ENCODE data around the gene APH1B. TPM values are rescaled to one million over a fixed set of nuclear protein-coding genes. Genes with fewer than 3 reads are reported as not detected.

Gene APH1B
- total RNA-seq, 2 experiments from 2014 or later, result 10.1 to 10.6 TPM

DNA sequence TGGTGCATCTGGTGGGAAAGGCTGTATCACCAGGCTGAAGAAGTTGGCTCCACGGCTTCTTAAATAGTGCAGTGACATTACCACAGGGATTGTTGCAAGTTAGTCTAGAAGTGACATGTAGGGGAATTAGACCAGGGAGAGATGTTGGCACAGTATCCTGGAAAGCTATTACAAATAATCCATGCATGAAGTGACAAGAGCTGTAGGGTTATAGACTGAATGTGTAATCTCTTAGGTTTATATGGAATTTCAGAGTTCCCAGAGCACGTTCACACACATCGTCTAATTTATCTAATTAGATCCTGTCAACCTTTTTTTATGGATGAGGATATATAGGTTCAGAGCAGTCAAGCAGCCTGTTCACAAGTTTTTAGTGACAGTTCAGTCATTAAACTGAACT, 37.3 kb upstream of the APH1B start:
- CTCF ChIA-PET, result interaction anchor here (0.6 kb wide), 1 partner anchor 559 kb away, joined by 3 read pairs; no protein-coding TSS in a partner anchor
- peaks cover 47% of the 10 kb centered on the region for H3K4me1 Mint-ChIP-seq
- no peak for DNase-seq
- peaks cover 2% of the 10 kb centered on the region for H3K9me3 Mint-ChIP-seq
- H3K36me3 Mint-ChIP-seq (ENCODE audit: low read depth), result peaks cover 41% of the 10 kb centered on the region
- H3K27me3 Mint-ChIP-seq, result no peaks in the 10 kb centered on the region
- H3K4me3 Mint-ChIP-seq, result no peak overlapping the region
- no peak overlapping the region for H3K27ac Mint-ChIP-seq
- POLR2A ChIA-PET, result interaction anchor here (1.8 kb wide), 1 partner anchor 48 kb away, joined by 9 read pairs; no protein-coding TSS in a partner anchor

DNA sequence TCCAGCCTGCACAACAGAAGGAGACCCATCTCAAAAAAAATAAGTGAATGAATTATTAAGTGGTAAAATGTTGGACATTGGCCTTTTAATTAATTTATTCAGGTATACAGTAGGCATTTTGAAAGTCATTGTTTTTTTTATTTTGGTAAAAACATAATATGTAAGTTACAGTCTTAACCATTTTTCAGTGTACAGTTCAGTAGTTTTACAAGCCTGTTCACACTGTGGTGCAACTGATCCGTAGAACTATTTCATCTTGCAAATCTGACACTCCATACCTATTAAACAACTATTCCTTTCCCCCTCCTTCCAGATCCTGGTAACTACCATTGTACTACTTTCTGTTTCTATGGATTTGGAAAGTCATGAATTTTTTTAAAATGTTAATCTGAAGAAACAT, 36.1 kb upstream of the APH1B start:
- no peaks in the 10 kb centered on the region for H3K27me3 Mint-ChIP-seq
- H3K4me3 Mint-ChIP-seq, result no peak overlapping the region
- CTCF ChIA-PET, result no interaction called here
- DNase-seq, result no peak
- H3K9me3 Mint-ChIP-seq, result peaks cover 2% of the 10 kb centered on the region
- no peak overlapping the region for H3K27ac Mint-ChIP-seq
- H3K4me1 Mint-ChIP-seq, result peaks cover 51% of the 10 kb centered on the region
- POLR2A ChIA-PET, result no interaction called here
- peaks cover 46% of the 10 kb centered on the region for H3K36me3 Mint-ChIP-seq (ENCODE audit: low read depth)

DNA sequence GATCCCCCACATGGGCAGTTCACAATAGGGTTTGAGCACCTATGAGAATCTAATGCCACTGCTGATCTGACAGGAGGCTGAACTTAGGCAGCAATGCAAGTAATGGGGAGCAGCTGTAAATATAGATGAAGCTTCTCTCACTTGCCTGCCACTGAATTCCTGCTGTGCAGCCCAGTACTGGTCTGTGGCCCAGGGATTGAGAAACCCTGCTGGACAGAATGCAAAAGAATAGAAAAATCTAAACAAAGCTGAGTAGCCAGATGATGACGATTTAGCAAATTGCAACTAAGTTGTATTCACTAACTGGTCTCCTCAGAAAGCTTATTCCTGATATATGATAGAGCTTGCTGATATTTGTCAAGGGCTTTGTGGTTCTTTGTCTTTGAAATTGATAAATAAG, 34.3 kb upstream of the APH1B start:
- DNase-seq, result no peak
- Mint-ChIP-seq H3K27me3 (no peaks in the 10 kb centered on the region), H3K36me3 (ENCODE audit: low read depth) (peaks cover 52% of the 10 kb centered on the region), H3K4me1 (peaks cover 41% of the 10 kb centered on the region), H3K4me3 (no peak overlapping the region), H3K9me3 (peaks cover 2% of the 10 kb centered on the region), H3K27ac (no peak overlapping the region)
- ChIA-PET POLR2A (interaction anchor here (3.1 to 5.5 kb wide), 2 partner anchors 10 to 51 kb away, joined by 23 to 29 read pairs; no protein-coding TSS in a partner anchor), CTCF (interaction anchor here (0.6 kb wide), 1 partner anchor 12 kb away, joined by 3 read pairs; no protein-coding TSS in a partner anchor)

DNA sequence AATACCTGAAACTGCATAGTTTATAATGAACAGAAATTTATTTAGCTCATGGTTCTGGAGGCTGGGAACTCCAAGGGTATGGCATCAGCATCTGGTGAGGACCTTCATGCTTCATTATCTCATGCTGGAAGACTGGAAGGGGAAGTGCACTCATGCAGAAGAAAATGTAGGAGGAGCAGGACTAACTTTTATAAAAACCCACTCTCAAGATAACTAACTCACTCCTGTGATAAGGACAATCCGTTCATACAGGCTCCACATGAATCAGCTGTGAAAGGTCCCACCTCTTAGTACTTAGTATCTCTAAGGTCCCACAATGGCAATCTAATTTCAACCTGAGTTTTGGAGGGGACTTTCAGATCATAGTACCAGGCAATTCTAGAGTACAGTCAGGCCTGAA, 33.6 kb upstream of the APH1B start:
- H3K27me3 Mint-ChIP-seq, result no peaks in the 10 kb centered on the region
- H3K4me3 Mint-ChIP-seq, result no peak overlapping the region
- H3K27ac Mint-ChIP-seq, result no peak overlapping the region
- POLR2A ChIA-PET, result interaction anchor here (2.4 to 5.5 kb wide), 3 partner anchors 11 to 87 kb away, joined by 10 to 29 read pairs (median 23); partner anchors contain the start of gene RPS27L
- CTCF ChIA-PET, result interaction anchor here (0.6 kb wide), 1 partner anchor 12 kb away, joined by 3 read pairs; no protein-coding TSS in a partner anchor
- H3K9me3 Mint-ChIP-seq, result peaks cover 2% of the 10 kb centered on the region
- peaks cover 36% of the 10 kb centered on the region for H3K4me1 Mint-ChIP-seq
- peaks cover 56% of the 10 kb centered on the region for H3K36me3 Mint-ChIP-seq (ENCODE audit: low read depth)
- DNase-seq, result no peak

DNA sequence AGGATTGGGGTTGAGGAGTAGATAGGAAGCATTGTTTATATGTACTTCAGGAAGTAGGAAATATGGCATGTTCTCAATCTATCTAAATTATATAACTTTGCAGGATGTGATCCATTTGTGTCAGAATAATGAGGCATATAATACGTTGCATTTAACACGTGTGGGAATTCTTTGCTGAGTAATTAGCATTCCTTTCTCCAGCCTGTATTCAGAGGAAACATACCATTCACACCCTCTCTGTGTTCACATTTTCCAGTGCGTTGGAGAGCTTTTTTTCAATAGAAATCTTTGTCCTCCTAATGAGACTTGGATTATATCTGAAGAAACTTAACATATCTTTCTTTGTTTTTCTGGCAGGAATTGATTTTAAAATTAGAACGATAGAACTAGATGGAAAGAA, 33.0 kb upstream of the APH1B start:
- Mint-ChIP-seq H3K4me1 (peaks cover 32% of the 10 kb centered on the region), H3K27me3 (no peaks in the 10 kb centered on the region), H3K36me3 (ENCODE audit: low read depth) (peaks cover 61% of the 10 kb centered on the region), H3K27ac (peak overlapping the region; percentile 49), H3K4me3 (no peak overlapping the region), H3K9me3 (peaks cover 2% of the 10 kb centered on the region)
- no peak for DNase-seq
- ChIA-PET POLR2A (interaction anchor here (1.2 to 5.5 kb wide), 5 partner anchors 12 to 87 kb away, joined by 3 to 29 read pairs (median 10); partner anchors contain the start of gene RPS27L), CTCF (interaction anchor here (0.8 kb wide), 1 partner anchor 12 kb away, joined by 5 read pairs; no protein-coding TSS in a partner anchor)

DNA sequence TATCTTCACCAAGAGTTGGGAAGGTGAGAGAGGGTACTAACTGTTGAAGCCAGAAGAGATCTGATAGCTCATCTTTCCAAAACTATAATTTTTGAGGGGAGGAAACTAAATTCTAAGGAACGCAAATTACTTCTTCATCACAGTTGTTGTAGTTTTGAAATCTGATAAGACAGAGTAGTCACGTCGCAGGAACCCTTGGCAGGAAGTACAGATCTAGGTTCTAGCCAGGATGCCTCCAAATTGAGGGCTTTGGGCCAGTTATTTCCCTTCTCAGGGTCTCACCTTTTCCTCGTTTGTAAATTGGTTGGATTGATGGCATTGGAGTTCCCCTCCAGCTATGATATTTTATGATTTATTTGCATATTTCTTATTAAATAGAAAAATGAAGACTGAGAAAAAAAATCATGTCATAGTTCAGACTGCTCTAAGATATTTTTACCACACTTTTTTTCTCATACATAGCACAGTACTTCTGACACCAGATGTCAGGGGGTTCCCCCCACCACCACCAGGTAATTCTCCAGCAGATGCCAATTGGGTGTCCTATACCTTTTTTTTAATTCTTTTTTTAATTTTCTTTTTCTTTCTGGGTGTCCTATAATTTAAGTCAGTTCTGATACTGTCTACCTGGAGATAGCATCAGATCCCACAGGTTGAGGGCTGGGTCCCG, 32.3 kb upstream of the APH1B start:
- DNase-seq, result no peak
- Mint-ChIP-seq H3K9me3 (peaks cover 2% of the 10 kb centered on the region), H3K4me3 (no peak overlapping the region), H3K27me3 (no peaks in the 10 kb centered on the region), H3K36me3 (ENCODE audit: low read depth) (peaks cover 60% of the 10 kb centered on the region), H3K4me1 (peaks cover 27% of the 10 kb centered on the region), H3K27ac (peak overlapping the region; percentile 49)
- POLR2A ChIA-PET, result interaction anchor here (1.2 to 5.5 kb wide), 5 partner anchors 12 to 88 kb away, joined by 3 to 29 read pairs (median 10); partner anchors contain the start of gene RPS27L
- CTCF ChIA-PET, result interaction anchor here (0.8 kb wide), 1 partner anchor 13 kb away, joined by 5 read pairs; no protein-coding TSS in a partner anchor

DNA sequence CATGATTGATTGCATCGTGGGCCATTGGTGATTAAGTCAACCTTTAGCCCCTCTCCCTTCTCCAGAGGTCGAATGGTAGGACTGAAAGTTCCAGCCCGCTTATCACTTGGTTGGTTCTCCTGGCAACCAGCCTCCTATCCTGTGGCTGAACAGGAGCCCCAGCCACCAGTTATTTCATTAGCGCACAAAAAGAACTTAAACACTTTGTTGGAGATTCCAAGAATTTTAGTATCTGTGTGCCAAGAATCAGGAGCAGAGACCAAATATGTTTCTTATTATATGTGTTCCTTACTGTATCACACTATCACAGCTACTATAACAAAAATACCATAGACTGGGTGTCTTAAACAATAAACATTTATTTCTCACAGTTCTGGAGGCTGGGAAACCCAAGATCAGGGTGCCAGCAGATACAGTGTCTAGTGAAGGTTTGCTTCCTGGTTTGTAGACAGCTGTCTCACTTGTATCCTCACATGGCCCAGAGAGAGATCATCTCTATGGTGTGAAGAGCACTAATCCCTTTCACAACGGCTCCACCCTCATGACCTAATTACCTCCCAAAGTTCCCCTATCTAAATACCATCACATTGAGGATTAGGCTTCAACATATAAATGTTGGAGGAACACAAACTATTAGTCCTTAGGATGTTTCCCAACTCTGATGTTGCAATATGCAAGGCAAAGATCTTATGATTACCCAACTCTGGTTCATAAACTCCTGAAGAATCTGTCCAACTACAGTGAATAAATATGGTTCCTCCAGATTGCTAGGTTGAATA, 30.5 kb upstream of the APH1B start:
- no peaks in the 10 kb centered on the region for H3K27me3 Mint-ChIP-seq
- no peak overlapping the region for H3K27ac Mint-ChIP-seq
- CTCF ChIA-PET, result no interaction called here
- H3K4me1 Mint-ChIP-seq, result peaks cover 27% of the 10 kb centered on the region
- no peak for DNase-seq
- POLR2A ChIA-PET, result interaction anchor here (1.2 to 5.5 kb wide), 3 partner anchors 14 to 55 kb away, joined by 3 to 29 read pairs (median 5); no protein-coding TSS in a partner anchor
- no peak overlapping the region for H3K4me3 Mint-ChIP-seq
- H3K36me3 Mint-ChIP-seq (ENCODE audit: low read depth), result peaks cover 77% of the 10 kb centered on the region
- peaks cover 2% of the 10 kb centered on the region for H3K9me3 Mint-ChIP-seq

DNA sequence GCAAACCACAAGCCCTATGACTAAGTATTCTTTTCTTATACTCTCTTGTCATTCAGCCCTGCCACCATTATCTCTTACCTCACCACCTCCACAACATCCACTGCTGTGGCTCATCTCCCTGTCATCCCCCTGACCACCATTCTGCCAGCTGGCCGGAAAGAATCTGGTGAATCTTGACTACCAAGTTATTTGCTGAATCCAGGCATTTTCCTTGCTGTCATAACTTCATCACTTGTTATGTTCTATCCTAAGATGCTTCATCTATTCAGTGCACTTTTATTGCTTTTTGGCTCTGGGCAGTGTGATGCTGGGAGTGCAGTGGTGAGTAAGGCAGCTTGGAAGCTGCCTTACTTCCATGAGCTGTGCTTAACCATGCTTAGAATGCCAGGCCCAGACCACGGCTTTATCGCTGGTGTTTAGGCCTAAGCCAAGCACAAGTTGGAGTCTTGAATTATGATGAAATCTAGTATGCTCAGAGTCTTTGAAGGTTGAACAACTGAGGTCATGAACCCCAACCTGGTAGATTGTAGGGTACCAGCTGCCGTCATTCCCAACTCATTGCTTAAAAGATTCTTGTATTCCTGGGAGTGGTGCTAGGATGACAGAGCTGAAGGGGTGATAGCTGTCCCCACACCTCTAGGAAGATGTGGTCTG, 27.0 kb upstream of the APH1B start:
- H3K9me3 Mint-ChIP-seq, result no peaks in the 10 kb centered on the region
- H3K4me1 Mint-ChIP-seq, result peaks cover 8% of the 10 kb centered on the region
- ChIA-PET POLR2A (no interaction called here), CTCF (no interaction called here)
- no peak overlapping the region for H3K4me3 Mint-ChIP-seq
- H3K27me3 Mint-ChIP-seq, result no peaks in the 10 kb centered on the region
- H3K36me3 Mint-ChIP-seq (ENCODE audit: low read depth), result peaks cover 68% of the 10 kb centered on the region
- H3K27ac Mint-ChIP-seq, result no peak overlapping the region
- DNase-seq, result no peak

DNA sequence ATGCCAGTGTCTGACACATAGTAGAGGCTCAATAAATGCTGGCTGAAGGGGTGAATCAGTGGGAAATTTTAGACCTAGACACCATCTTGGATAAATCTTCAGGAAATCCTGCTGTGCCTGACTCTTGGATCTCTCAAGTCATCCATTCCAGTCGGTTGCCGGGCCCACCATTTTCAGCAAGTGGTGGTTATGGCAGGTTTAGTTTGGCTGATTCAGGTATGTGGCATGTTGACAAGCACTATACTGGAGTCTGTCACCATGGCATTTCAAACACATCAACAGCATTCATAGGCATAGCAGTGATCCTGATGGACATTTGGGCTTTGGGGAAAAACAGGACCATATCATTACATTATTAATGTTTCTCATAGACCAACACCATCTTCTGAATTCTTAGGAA, 25.7 kb upstream of the APH1B start:
- peaks cover 70% of the 10 kb centered on the region for H3K36me3 Mint-ChIP-seq (ENCODE audit: low read depth)
- DNase-seq, result no peak
- no peaks in the 10 kb centered on the region for H3K27me3 Mint-ChIP-seq
- H3K4me3 Mint-ChIP-seq, result no peak overlapping the region
- ChIA-PET POLR2A (no interaction called here), CTCF (no interaction called here)
- no peak overlapping the region for H3K27ac Mint-ChIP-seq
- no peaks in the 10 kb centered on the region for H3K9me3 Mint-ChIP-seq
- peaks cover 6% of the 10 kb centered on the region for H3K4me1 Mint-ChIP-seq

DNA sequence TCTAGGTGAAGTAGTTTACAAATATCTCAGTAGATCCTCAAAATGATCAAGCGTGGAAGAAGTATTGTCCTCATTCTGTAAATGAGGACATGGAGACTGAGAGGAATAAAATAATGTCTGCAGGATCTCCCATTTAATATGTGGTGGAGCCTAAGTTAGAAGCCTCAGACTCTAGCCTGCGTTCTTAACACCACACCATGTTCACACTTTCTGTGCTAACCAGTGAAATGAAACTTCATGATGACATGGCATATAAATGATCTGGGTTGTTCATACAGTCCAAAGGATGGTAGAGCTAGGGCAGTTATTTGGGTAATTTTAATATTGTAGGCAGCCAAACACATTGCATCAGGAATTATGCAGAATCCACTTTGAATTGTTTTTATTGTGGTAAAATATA, 25.1 kb upstream of the APH1B start:
- Mint-ChIP-seq H3K4me1 (peaks cover 6% of the 10 kb centered on the region), H3K27me3 (no peaks in the 10 kb centered on the region), H3K9me3 (no peaks in the 10 kb centered on the region), H3K27ac (no peak overlapping the region), H3K36me3 (ENCODE audit: low read depth) (peaks cover 65% of the 10 kb centered on the region), H3K4me3 (no peak overlapping the region)
- ChIA-PET CTCF (interaction anchor here (0.7 kb wide), 1 partner anchor 27 kb away, joined by 3 read pairs; no protein-coding TSS in a partner anchor), POLR2A (no interaction called here)
- DNase-seq, result no peak

DNA sequence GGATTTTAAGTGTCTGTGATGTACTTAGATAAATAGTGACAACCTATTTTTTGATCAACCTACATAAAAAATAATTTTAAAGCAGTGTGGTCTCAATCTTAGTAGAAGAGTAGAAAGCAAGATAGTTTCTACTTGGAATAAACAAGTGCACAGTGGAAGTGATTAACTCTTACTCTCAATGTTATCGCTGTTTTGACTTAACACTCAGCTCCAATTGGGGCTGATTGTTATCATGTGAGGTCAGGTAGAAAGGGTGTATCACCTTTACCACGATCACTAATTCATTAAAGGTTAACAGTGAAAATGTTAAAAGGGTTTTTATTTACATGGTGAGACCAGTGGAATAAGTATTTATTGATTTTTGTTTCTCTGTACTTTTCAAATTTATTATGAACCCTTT, 22.4 kb upstream of the APH1B start:
- Mint-ChIP-seq H3K4me1 (peaks cover 6% of the 10 kb centered on the region), H3K27me3 (no peaks in the 10 kb centered on the region), H3K4me3 (no peak overlapping the region), H3K27ac (no peak overlapping the region), H3K9me3 (no peaks in the 10 kb centered on the region), H3K36me3 (ENCODE audit: low read depth) (peaks cover 63% of the 10 kb centered on the region)
- POLR2A ChIA-PET, result interaction anchor here (2.3 kb wide), 1 partner anchor 62 kb away, joined by 9 read pairs; no protein-coding TSS in a partner anchor
- CTCF ChIA-PET, result no interaction called here
- DNase-seq, result no peak

DNA sequence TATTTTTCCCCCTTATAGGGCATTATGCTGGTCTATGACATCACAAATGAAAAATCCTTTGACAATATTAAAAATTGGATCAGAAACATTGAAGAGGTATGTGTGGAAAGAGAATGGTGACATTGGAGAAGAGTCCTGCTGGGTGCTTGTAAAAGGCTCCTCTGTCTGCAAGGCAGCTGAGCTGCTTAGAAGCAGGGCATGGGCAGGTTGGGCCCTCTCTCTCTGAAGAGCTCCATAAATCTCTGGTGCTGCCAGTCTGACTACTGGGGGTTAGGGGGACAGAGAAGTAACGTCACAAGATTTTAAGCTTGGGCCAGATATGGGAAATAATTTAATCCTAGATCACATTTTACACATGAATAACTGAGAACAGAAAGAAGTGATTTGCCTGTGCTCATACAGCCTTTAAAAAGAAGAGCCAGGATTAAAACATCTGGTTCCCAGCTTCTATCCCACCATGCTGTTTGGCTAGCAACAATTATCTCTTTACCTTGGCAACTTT, 21.9 kb upstream of the APH1B start:
- H3K9me3 Mint-ChIP-seq, result no peaks in the 10 kb centered on the region
- DNase-seq, result no peak
- POLR2A ChIA-PET, result interaction anchor here (1.4 to 2.3 kb wide), 2 partner anchors 17 to 63 kb away, joined by 3 to 9 read pairs; no protein-coding TSS in a partner anchor
- CTCF ChIA-PET, result no interaction called here
- H3K4me3 Mint-ChIP-seq, result no peak overlapping the region
- H3K27ac Mint-ChIP-seq, result no peak overlapping the region
- H3K36me3 Mint-ChIP-seq (ENCODE audit: low read depth), result peaks cover 61% of the 10 kb centered on the region
- H3K4me1 Mint-ChIP-seq, result peaks cover 4% of the 10 kb centered on the region
- no peaks in the 10 kb centered on the region for H3K27me3 Mint-ChIP-seq
